ENCODE results near the gene DNAJC21.

- TF ChIP-seq CTCF (conservative IDR thresholded peaks at IDR 0.05; ENCODE audit: low read depth, low read length) (no peak), RAD21 (IDR thresholded peaks at IDR 0.05; ENCODE audit: low read length) (no peak), MXI1 (IDR thresholded peaks at IDR 0.05; ENCODE audit: borderline replicate concordance, low read depth, low read length) (no peak), CEBPB (IDR thresholded peaks at IDR 0.05; ENCODE audit: low read depth, low read length) (no peak)
Observed at GRCh38 chr5:35002459-35002858, 73.1 kb downstream of the DNAJC21 start.

Measured in IMR-90 (cell line).